K562 (cell line): ENCODE measurements around the gene GRIK1. TPM values are rescaled to one million over a fixed set of nuclear protein-coding genes. Genes with fewer than 3 reads are reported as not detected.
A peak's percentile ranks its signal among the peaks of the same experiment; 100 is the strongest.

Experiments used
- CBX5 ChIP-seq: IDR thresholded peaks from 2 replicates; pipeline ENCODE4 v1.6.1; 2014; ENCODE audit warnings: low read depth, borderline replicate concordance
- EGR1 ChIP-seq: fragments of 450-650 bp; conservative IDR thresholded peaks from 2 replicates; pipeline ENCODE4 v1.6.1; 2017; ENCODE audit warnings: mild to moderate bottlenecking
- GTF2F1 ChIP-seq: IDR thresholded peaks from 2 replicates; pipeline ENCODE4 v1.6.1; 2011; ENCODE audit warnings: low read depth, low read length, improper control_type of control experiment
- HLTF ChIP-seq: fragments of 450-650 bp; IDR thresholded peaks from 2 replicates; pipeline ENCODE4 v1.6.1; 2016
- KAT7 ChIP-seq: sonication (generic); formaldehyde crosslinking; IDR thresholded peaks from 2 replicates; pipeline ENCODE4 v1.8.0; 2022; ENCODE audit warnings: missing genetic modification reagents, mild to moderate bottlenecking, borderline replicate concordance
- KDM5B ChIP-seq: fragments of 200-600 bp; sonication (generic); IDR thresholded peaks from 2 replicates; pipeline ENCODE4 v1.6.1; 2012; ENCODE audit warnings: low read depth, mild to moderate bottlenecking, moderate library complexity, low read length, control low read depth, inconsistent platforms; ENCODE audit not compliant: insufficient replicate concordance
- MXI1 ChIP-seq: IDR thresholded peaks from 2 replicates; pipeline ENCODE4 v1.6.1; 2011; ENCODE audit warnings: low read depth, mild to moderate bottlenecking, improper control_type of control experiment, low read length
- NCOR1 ChIP-seq: fragments of 450-650 bp; IDR thresholded peaks from 2 replicates; pipeline ENCODE4 v1.6.1; 2016; ENCODE audit warnings: mild to moderate bottlenecking, moderate library complexity
- NFE2 ChIP-seq: IDR thresholded peaks from 2 replicates; pipeline ENCODE4 v1.6.1; 2014; ENCODE audit warnings: antibody characterized with exemption, low read depth
- NFRKB ChIP-seq: fragments of 450-650 bp; IDR thresholded peaks from 2 replicates; pipeline ENCODE4 v1.6.1; 2016; ENCODE audit warnings: low read depth
- NR2C1 ChIP-seq, 2 experiments: fragments of 450-650 bp; IDR thresholded peaks; 2 replicates each; pipeline ENCODE4 v1.6.1; 2017; ENCODE audit warnings: mild to moderate bottlenecking in 2 of 2, antibody characterized with exemption in 1 of 2, inconsistent platforms in 1 of 2, missing compliant biosample characterization in 1 of 2, missing genetic modification characterization in 1 of 2
- PHTF2 ChIP-seq: fragments of 250-450 bp; sonication (Bioruptor Pico); IDR thresholded peaks from 2 replicates; pipeline ENCODE4 v1.5.0; 2021; ENCODE audit warnings: mild to moderate bottlenecking
- PTTG1 ChIP-seq: fragments of 450-650 bp; IDR thresholded peaks from 2 replicates; pipeline ENCODE4 v1.6.1; 2016; ENCODE audit warnings: low read depth, mild to moderate bottlenecking, missing genetic modification characterization, missing compliant biosample characterization
- RHOXF2B ChIP-seq: fragments of 250-450 bp; sonication (Bioruptor Pico); conservative IDR thresholded peaks from 2 replicates; pipeline ENCODE4 v1.5.1; 2021
- SMARCA4 ChIP-seq: fragments of 450-650 bp; IDR thresholded peaks from 2 replicates; pipeline ENCODE4 v1.6.1; 2016
- SP1 ChIP-seq: sonication (generic); formaldehyde crosslinking; IDR thresholded peaks from 2 replicates; pipeline ENCODE4 v1.8.1; 2022; ENCODE audit warnings: mild to moderate bottlenecking, missing genetic modification reagents
- TCF3 ChIP-seq: sonication (generic); formaldehyde crosslinking; IDR thresholded peaks from 2 replicates; pipeline ENCODE4 v1.4.0; 2020; ENCODE audit warnings: mild to moderate bottlenecking, missing genetic modification reagents
- TFAM ChIP-seq: fragments of 250-450 bp; sonication (Bioruptor Pico); conservative IDR thresholded peaks from 2 replicates; pipeline ENCODE4 v1.5.0; 2021; ENCODE audit warnings: mild to moderate bottlenecking, moderate library complexity
- TGIF2 ChIP-seq: sonication (generic); formaldehyde crosslinking; IDR thresholded peaks from 2 replicates; pipeline ENCODE4 v1.8.1; 2022; ENCODE audit warnings: mild to moderate bottlenecking, missing genetic modification reagents, moderate library complexity
- TRIM24 ChIP-seq, 2 experiments: fragments of 450-650 bp; IDR thresholded peaks; 2 replicates each; pipeline ENCODE4 v1.6.1; 2016
- U2AF1 ChIP-seq: fragments of 200-400 bp; formaldehyde crosslinking; optimal IDR thresholded peaks from 2 replicates; pipeline ENCODE3; 2017; ENCODE audit warnings: mild to moderate bottlenecking, low read depth, low read length, moderate library complexity
- WHSC1 ChIP-seq: IDR thresholded peaks from one replicate; pipeline ENCODE4 v1.6.1; 2012; ENCODE audit warnings: low read length, control low read depth, inconsistent platforms
- YBX1 ChIP-seq: fragments of 450-650 bp; IDR thresholded peaks from 2 replicates; pipeline ENCODE4 v1.7.1; 2016; ENCODE audit warnings: mild to moderate bottlenecking
- ZNF175 ChIP-seq: fragments of 200-800 bp; sonication (Bioruptor generic); IDR thresholded peaks from 2 replicates; pipeline ENCODE4 v1.6.1; 2016; ENCODE audit warnings: low read depth, mild to moderate bottlenecking, missing genetic modification characterization, missing compliant biosample characterization
- ZNF253 ChIP-seq: fragments of 250-450 bp; sonication (Bioruptor Pico); conservative IDR thresholded peaks from 2 replicates; pipeline ENCODE4 v1.6.1; 2021; ENCODE audit warnings: mild to moderate bottlenecking
- ZNF644 ChIP-seq: fragments of 200-800 bp; sonication (Bioruptor generic); IDR thresholded peaks from 2 replicates; pipeline ENCODE4 v1.6.1; 2016; ENCODE audit warnings: low read depth, missing genetic modification characterization, missing compliant biosample characterization
- ZNF766 ChIP-seq: fragments of 200-800 bp; sonication (Bioruptor generic); conservative IDR thresholded peaks from 2 replicates; pipeline ENCODE4 v1.6.1; 2016; ENCODE audit warnings: missing genetic modification characterization, missing compliant biosample characterization
- polyA plus RNA-seq, 8 experiments: library from polyadenylated mRNA; depleted of rRNA in 4 of 8; stranded (reverse) in 5 of 8; unstranded in 3 of 8; fragments of >200 nt; fragmentation: Nextera tagmentation in 2 of 8; fragmentation: Illumina TruSeq in 1 of 8; extraction: Ambion mirVana in 2 of 8; extraction: Trizol in 1 of 8; gene quantifications; 2 replicates each; pipeline versions ENCODE4 v1.2.1 to v1.2.3, GENCODE V29; 2011 to 2014; ENCODE audit warnings: inconsistent platforms in 1 of 8, missing spikeins in 1 of 8
- total RNA-seq, 7 experiments: library from RNA; depleted of rRNA in 6 of 7; stranded (reverse); fragments of >200 nt in 6 of 7; fragmentation: Illumina TruSeq in 2 of 7; extraction: Trizol in 2 of 7; gene quantifications; 2 replicates each; pipeline versions ENCODE4 v1.2.1 to v1.2.3, GENCODE V29; 2011 to 2021; ENCODE audit warnings: low replicate concordance in 1 of 7
- TF ChIP-seq, protein P1 (sequence below): fragments of 450-650 bp; IDR thresholded peaks from 2 replicates; pipeline ENCODE4 v1.6.1; 2018; ENCODE audit warnings: mild to moderate bottlenecking, low read depth; ENCODE audit not compliant: partially characterized antibody
- TF ChIP-seq, protein P2 (sequence below): sonication (generic); formaldehyde crosslinking; IDR thresholded peaks from 2 replicates; pipeline ENCODE4 v1.9.0; 2022; ENCODE audit warnings: mild to moderate bottlenecking, missing genetic modification reagents
- TF ChIP-seq, protein P3 (sequence below): fragments of 250-450 bp; sonication (Bioruptor Pico); IDR thresholded peaks from 2 replicates; pipeline ENCODE4 v1.8.0; 2022; ENCODE audit warnings: moderate library complexity, mild to moderate bottlenecking, inconsistent platforms

GRIK1 gene
- total and polyA plus RNA-seq, 9 of the 15 experiments (the other 6 are each of a cell fraction or from before 2014, with no cell fraction given) = 0.17 to 2.8 (median 0.53) TPM

DNA sequence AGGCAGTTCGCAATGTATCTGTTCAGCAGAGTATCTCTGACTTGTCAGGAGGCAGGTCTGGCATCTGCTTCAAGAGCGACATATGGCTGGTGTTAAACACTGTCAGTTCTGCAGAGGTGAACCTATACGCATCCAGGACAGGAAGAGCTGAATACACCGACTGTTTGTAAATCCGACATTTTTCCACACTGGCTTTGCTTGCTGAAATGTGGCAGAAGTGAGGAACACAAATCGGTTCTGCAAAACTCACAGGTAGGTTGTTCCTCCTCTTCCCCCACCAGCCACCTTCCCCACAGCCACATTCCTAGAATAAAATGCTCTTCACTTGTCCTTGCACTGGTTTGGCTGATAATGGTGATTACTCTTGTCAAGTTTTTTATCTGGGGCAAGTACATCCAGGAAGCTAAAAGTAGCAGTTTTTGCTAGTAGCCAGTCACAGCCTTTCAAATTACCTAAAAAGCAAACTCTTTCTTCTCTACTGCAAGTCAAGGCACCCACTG, 289.2 kb downstream of the GRIK1 start (continued):
- TF ChIP-seq PHTF2 (CRISPR knock-in tag) = no peak
- TF ChIP-seq TRIM24 (IDR thresholded peaks at IDR 0.05) = no peak
- no peak for TF ChIP-seq YBX1
- TF ChIP-seq NCOR1 = no peak
- TF ChIP-seq TGIF2 (CRISPR knock-in tag) = no peak
- TF ChIP-seq, protein P1, sequence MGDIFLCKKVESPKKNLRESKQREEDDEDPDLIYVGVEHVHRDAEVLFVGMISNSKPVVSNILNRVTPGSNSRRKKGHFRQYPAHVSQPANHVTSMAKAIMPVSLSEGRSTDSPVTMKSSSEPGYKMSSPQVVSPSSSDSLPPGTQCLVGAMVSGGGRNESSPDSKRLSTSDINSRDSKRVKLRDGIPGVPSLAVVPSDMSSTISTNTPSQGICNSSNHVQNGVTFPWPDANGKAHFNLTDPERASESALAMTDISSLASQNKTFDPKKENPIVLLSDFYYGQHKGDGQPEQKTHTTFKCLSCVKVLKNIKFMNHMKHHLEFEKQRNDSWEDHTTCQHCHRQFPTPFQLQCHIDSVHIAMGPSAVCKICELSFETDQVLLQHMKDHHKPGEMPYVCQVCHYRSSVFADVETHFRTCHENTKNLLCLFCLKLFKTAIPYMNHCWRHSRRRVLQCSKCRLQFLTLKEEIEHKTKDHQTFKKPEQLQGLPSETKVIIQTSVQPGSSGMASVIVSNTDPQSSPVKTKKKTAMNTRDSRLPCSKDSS = no peak
- no peak for TF ChIP-seq EGR1
- TF ChIP-seq ZNF644 (tag) = no peak
- TF ChIP-seq ZNF175 = peak; percentile 89
- no peak for TF ChIP-seq MXI1
- no peak for TF ChIP-seq CBX5
- TF ChIP-seq TFAM (CRISPR knock-in tag) = no peak
- TF ChIP-seq, protein P2, sequence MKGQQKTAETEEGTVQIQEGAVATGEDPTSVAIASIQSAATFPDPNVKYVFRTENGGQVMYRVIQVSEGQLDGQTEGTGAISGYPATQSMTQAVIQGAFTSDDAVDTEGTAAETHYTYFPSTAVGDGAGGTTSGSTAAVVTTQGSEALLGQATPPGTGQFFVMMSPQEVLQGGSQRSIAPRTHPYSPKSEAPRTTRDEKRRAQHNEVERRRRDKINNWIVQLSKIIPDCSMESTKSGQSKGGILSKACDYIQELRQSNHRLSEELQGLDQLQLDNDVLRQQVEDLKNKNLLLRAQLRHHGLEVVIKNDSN (CRISPR knock-in tag) = no peak
- peak; percentile 85; the same call in 1 of the 2 replicates for TF ChIP-seq NFRKB
- TF ChIP-seq NFE2 = no peak
- no peak; the same call in 1 of the 2 replicates for TF ChIP-seq TCF3 (CRISPR knock-in tag)
- no peak for TF ChIP-seq RHOXF2B (CRISPR knock-in tag)
- no peak for TF ChIP-seq U2AF1
- TF ChIP-seq, protein P3, sequence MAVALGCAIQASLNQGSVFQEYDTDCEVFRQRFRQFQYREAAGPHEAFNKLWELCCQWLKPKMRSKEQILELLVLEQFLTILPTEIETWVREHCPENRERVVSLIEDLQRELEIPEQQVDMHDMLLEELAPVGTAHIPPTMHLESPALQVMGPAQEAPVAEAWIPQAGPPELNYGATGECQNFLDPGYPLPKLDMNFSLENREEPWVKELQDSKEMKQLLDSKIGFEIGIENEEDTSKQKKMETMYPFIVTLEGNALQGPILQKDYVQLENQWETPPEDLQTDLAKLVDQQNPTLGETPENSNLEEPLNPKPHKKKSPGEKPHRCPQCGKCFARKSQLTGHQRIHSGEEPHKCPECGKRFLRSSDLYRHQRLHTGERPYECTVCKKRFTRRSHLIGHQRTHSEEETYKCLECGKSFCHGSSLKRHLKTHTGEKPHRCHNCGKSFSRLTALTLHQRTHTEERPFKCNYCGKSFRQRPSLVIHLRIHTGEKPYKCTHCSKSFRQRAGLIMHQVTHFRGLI (CRISPR knock-in tag) = peak; percentile 31; the same call in 1 of the 2 replicates
- no peak for TF ChIP-seq NR2C1 (IDR thresholded peaks at IDR 0.05)
- TF ChIP-seq NR2C1 (tag; IDR thresholded peaks at IDR 0.05) = peak; percentile 60; the same call in 1 of the 2 replicates
- TF ChIP-seq SP1 (CRISPR knock-in tag) = no peak
- no peak for TF ChIP-seq HLTF
- no peak; the same call in 1 of the 2 replicates for TF ChIP-seq ZNF766 (CRISPR knock-in tag)
- no peak for TF ChIP-seq KDM5B
- TF ChIP-seq WHSC1 = peak; percentile 88
- TF ChIP-seq GTF2F1 = no peak
- TF ChIP-seq ZNF253 (CRISPR knock-in tag) = no peak
- TF ChIP-seq SMARCA4 = no peak; the same call in 1 of the 2 replicates
- 0 out of 2 replicates have a peak, but pooled peaks have one; percentile 38 for TF ChIP-seq PTTG1 (tag)
- TF ChIP-seq KAT7 (CRISPR knock-in tag) = 0 out of 2 replicates have a peak, but pooled peaks have one; percentile 49
